ENCODE measurements around the gene CTXN1. TPM values are rescaled to one million over a fixed set of nuclear protein-coding genes. Genes with fewer than 3 reads are reported as not detected.
"Not testable (repeated sequence)": the region's sequence is repeated elsewhere in the genome, so short reads cannot be mapped to it uniquely, and the experiment has no call there.

CTXN1 gene
- polyA plus RNA-seq, 3 donors: 10.0 to 16.1 (median 11.5) TPM

DNA sequence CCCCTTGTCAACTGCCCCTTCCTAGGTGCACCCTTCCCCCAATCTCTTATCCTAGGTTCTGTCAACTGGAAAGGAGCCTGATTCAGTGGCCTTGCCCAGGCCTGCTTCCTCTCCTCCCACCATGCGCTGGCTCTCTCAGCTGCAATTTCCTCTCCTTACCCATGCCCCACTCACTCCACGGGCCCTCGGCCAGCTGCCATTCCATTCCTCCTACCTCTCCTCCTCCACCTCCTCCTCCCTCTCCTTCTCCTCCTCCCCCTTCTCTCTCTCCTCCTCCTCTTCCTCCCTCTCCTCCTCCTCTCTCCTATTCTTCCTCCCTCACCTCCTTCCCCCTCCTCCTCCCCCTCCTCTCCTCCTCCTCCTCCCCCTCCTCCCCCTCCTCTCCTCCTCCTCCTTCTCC lies 27.1 kb upstream of the CTXN1 start:
- no peak for DNase-seq (ENCODE audit: low read depth in 3 of 3, low spot score in 2 of 3)

- no peak for DNase-seq (ENCODE audit: low read depth in 3 of 3, low spot score in 2 of 3)
Measured at GRCh38 chr19:7947939-7948338, 22.0 kb upstream of the CTXN1 start.

DNA sequence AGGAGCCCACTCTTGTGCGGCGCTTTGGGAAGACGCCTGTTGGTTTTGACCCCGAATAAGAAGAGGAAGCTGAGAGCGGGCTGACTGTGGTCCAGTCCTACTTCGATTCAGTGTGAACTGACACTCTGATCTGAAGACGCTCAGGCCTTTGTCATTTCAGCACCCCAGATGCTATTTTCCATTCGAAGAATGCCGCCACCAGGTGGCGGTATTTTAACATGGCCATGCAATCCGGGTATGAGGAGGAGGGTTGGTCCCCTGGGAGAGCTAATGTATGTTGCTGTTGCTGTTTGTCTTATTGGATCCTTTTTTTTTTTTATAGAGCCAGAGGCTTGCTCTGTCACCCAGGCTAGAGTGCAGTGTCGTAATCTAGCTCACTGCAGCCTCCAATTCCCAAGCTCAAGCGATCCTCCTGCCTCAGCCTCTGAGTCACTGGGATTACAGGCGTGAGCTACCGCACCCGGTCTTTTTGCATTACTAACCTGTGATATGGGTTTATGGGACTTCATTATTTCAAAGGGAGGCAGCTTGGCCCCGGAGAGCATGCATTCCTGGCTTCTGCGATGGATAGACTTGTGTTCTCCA lies 18.3 kb upstream of the CTXN1 start:
- peak; percentile 88 to 91 (median 90) for DNase-seq (ENCODE audit: low read depth in 3 of 3, low spot score in 2 of 3)

- DNase-seq (ENCODE audit: low read depth in 3 of 3, low spot score in 2 of 3): peak; percentile 96 to 98 (median 97)
Measured at GRCh38 chr19:7943444-7944176, 17.7 kb upstream of the CTXN1 start, which contains the start of gene TIMM44. Gene TIMM44 (minus strand): TSS chr19:7943666. CDS start chr19:7943651, 15 bp downstream.

DNA sequence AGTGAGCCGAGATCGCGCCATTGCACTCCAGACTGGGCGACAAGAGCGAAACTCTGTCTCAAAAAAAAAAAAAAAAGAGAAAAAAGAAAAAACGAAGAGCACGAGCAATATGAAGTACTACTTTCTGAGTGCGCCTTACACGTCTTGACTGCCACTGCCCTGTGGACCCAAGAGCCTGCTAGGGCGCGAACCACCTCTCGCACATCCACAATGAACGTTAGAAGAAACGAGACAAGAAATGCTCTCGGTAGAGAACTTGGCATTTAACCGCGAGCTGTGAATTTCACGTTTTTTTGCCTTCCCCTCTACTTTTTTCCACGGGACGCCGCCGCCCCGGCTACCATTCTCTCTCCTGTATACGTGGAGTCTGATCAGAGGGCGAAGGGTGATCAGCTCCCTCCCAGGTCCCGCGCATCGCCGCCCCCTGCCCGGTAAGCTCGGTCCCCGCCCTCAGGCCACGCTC lies 17.1 kb upstream of the CTXN1 start:
- DNase-seq (ENCODE audit: low read depth in 3 of 3, low spot score in 2 of 3): no peak

- no peak for DNase-seq (ENCODE audit: low read depth in 3 of 3, low spot score in 2 of 3)
Measured at GRCh38 chr19:7941895-7942596, 16.1 kb upstream of the CTXN1 start.

GRCh38 chr19:7940841-7941240 lies 14.9 kb upstream of the CTXN1 start:
- DNase-seq (ENCODE audit: low read depth in 3 of 3, low spot score in 2 of 3): no peak

DNA sequence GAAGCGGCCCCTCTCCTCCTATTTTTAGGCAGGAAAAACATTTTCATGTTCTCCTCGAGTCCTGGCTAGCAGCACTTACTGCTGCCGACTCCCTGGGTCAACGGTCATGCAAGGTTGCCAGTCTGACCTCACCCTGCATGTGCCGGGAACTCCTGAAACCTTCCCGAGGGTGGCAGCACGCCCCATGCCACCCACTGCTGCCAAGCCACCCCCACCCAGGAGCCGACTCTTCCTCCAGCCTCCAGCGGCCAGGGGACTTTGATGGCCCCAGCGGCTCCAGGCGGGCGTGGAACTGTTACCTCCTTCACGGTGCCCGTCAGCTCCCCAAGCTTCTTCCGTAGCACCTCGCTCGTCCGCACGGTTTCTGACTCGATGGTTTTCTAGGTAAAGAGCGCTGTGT lies 8.8 kb upstream of the CTXN1 start:
- DNase-seq (ENCODE audit: low read depth in 3 of 3, low spot score in 2 of 3): no peak

GRCh38 chr19:7933828-7934725 lies 8.1 kb upstream of the CTXN1 start:
- no peak for DNase-seq (ENCODE audit: low read depth in 3 of 3, low spot score in 2 of 3)

- no peak for DNase-seq (ENCODE audit: low read depth in 3 of 3, low spot score in 2 of 3)
Measured at GRCh38 chr19:7933411-7933810, 7.5 kb upstream of the CTXN1 start.

DNA sequence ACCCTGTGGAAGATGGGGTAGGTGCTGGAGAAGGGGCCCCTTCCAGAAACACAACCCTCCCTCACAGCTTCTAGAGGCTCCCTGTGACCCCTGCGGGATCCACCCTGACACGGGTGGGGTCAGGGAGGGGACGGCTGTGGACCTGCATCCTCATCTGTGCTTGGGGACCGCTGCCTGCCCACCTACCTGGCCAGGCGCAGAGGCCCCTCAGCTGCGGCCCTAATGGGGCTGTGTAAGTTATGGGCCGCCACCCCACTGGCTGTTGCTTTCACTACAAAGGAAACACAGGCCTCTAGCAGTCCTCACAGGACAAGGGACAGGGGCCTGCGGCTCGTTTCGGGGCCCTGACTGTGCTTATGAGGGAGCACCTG lies 7.0 kb upstream of the CTXN1 start:
- no peak for DNase-seq (ENCODE audit: low read depth in 3 of 3, low spot score in 2 of 3)

DNA sequence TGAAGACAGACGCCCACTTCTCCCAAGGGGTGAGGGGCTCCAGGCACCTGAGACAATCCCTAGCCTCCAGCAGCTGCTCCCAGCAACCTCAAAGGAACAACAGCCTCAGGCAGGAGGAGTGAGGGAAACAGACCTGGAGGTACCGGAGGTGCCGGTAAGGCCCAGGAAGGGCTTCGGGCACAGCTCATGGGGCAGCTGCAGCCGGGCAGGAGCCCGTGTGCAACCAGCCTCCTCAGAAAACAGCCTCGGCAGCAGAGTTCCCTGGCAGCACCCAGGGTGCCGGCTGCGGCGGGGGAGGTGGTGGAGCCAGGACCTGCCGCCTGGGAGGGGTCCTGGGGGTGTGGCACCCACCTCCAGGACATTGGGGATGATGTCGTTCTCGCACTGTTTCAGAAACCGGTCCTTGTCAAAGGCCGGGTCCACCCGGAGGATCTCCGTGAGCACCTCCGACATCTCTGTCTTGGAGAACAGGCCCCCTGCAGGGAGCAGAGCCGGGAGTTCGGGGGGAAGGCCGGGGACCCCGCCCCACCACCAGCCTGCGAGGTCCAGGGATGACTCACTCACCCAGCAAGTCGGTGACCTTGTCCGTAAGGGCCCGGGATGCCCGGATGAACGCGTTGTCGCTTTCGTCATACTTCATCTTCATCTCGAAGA lies 6.5 kb upstream of the CTXN1 start:
- DNase-seq (ENCODE audit: low read depth in 3 of 3, low spot score in 2 of 3): no peak

- DNase-seq (ENCODE audit: low read depth in 3 of 3, low spot score in 2 of 3): no peak
Measured at GRCh38 chr19:7931221-7932061, 5.5 kb upstream of the CTXN1 start.

- DNase-seq (ENCODE audit: low read depth in 3 of 3, low spot score in 2 of 3): no peak
Measured at GRCh38 chr19:7930765-7931164, 4.8 kb upstream of the CTXN1 start.

DNA sequence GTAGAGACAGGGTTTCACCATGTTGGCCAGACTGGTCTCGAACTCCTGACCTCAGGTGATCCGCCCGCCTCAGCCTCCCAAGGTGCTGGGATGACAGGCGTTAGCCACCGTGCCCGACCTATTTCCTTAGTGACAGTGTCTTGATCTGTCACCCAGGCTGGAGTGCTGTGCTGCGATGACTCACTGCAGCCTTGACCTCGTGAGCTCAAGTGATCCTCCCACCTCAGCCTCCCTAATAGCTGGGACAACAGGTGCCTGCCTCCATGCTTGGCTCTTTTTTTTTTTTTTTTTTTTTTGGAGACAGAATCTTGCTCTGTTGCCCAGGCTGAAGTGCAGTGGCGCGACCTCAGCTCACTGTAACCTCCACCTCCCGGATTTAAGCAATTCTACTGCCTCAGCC lies 4.1 kb upstream of the CTXN1 start:
- DNase-seq (ENCODE audit: low read depth in 3 of 3, low spot score in 2 of 3): not testable (repeated sequence)

DNA sequence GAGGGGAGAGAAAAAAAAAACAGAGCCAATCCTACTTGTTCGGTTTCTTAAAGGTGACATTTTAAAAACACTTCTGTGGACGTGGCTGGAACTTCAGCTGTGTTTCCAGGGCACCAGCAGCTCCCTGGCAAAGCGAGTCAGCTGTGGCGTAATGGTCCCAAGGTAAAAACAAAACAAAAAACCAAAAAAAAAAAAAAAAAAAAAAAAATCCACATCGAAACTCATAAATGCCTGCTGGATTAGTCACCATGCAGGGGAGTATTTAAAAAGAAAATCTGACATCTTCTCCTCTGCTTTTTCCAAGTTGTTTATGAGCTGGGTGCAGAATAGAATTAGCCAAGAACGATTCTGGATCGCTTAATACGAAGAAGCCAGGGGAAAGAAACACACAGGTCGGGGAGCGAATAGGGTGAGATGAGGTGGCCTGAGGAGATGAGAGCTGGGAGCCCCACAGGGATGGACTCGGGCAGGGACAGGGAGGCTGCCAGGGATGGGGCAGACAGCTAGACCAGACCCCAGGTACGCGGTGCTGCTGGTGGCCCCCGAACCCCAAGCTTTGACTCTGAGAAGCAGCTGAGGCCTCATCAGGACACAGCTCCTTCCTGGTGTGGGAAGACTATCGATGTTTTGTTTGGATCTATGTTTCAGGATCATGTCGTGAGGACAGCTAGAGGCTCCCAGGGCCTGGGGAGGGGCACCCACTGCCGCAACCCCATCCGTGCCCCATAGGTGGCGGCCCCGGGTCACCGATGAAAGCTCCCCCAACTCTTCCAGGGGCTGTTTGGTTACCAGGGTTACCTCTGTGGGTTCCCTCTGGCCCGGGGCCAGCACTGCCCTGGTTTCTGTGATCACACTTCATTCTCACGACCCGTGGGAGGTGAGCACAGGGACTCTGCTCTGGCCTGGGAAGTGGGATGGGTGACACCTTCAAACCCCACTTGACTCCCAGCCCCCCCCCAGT lies 3.1 kb upstream of the CTXN1 start:
- DNase-seq (ENCODE audit: low read depth in 3 of 3, low spot score in 2 of 3): no peak

DNA sequence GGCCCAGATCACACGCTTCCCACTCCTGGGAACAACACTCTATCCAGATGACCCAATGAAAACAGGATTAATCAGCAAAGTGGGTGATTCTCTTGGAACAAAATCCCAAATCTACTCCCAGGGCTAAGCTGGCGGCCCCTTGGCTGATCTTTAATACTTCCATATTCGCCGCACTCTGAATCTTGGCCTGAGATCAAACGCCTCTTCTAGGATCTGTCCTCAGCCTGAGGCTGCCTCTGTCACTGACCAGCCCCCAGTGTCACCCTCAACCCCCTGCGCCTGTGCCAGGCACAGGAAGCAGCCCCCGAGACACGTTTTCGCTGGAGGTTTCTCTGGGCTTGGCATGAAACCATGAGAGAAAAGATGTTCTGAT lies 2.4 kb upstream of the CTXN1 start:
- no peak for DNase-seq (ENCODE audit: low read depth in 3 of 3, low spot score in 2 of 3)

DNA sequence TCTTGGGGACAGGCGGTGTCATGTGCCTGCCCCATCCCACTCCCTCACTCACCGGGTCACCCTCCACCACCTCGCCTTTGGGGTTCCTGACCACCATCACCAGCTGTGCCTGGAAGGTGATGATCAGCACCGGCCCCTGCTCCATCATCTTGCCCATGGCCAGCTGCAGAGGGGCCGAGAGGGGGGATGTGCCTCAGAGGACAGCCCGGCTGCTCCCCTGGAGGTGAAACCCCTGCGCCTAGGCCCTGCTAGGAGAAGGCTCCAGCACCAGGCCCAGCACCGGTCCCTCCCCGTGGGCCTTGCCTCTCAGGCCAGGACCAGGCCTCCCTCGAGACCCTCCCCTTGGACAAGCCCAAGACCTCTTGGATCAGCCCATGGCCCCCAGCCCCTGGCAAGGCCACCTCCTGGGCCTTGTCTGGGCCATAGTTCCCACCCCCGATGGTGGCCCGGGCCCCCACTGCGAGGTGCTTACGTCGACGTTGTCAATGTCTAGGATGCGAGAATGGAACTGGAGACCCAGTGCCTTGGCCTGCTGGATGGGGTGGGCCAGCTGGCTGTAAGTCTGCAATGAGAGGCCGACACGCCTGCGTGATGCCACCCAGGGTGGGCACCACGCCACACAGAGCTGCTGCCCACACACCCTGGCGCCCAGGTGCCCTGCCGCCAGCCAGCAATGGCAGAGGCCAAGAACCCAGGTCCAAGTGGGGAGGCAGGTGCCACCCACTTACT lies 1.8 kb upstream of the CTXN1 start:
- no peak for DNase-seq (ENCODE audit: low read depth in 3 of 3, low spot score in 2 of 3)

Data from right renal cortex interstitium (tissue), 3 donors.